Astrocyte of the spinal cord (primary cell): ENCODE data around the gene GCSH.
"Not testable (repeated sequence)": the region's sequence is repeated elsewhere in the genome, so short reads cannot be mapped to it uniquely, and the experiment has no call there.

ENCODE experiments used
- DNase-seq: peaks from one replicate; pipeline ENCODE4 v3.0.0; 2011; ENCODE audit warnings: low read depth, low spot score
- H3K4me3 ChIP-seq: 2 replicates; pipeline ENCODE4 v1.5.1; 2011; ENCODE audit warnings: low read depth, mild to moderate bottlenecking, low read length, moderate library complexity
- in situ Hi-C: cut with HindIII; loops from 2 replicates; pipeline ENCODE4 v1.10.0; 2017; ENCODE audit warnings: low sequenced_read_pairs
- TF ChIP-seq, protein P1 (sequence below): IDR thresholded peaks from 2 replicates; pipeline ENCODE4 v1.5.1; 2012; ENCODE audit warnings: low read depth, mild to moderate bottlenecking, low read length, inconsistent platforms

Gene GCSH

DNA sequence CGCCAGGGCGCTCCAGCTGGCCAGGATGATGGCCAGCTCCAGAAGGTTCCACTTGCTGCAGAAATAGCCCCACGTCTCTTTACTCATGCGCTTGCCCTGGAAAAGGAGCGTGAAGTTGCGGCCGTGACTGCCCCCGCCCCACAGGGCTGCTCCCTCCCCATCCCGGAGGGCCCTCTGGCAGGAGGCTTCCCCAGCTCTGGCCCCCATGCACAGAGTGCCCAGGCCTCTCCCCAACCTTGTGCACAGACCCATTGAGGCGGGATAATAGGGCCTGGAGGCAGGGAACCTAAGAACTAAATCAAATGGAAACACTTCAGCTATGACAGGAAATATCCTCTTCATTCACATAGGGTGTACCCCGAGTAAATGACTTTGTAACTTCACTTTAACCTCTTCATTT lies 21.2 kb upstream of the GCSH start:
- TF ChIP-seq, protein P1, sequence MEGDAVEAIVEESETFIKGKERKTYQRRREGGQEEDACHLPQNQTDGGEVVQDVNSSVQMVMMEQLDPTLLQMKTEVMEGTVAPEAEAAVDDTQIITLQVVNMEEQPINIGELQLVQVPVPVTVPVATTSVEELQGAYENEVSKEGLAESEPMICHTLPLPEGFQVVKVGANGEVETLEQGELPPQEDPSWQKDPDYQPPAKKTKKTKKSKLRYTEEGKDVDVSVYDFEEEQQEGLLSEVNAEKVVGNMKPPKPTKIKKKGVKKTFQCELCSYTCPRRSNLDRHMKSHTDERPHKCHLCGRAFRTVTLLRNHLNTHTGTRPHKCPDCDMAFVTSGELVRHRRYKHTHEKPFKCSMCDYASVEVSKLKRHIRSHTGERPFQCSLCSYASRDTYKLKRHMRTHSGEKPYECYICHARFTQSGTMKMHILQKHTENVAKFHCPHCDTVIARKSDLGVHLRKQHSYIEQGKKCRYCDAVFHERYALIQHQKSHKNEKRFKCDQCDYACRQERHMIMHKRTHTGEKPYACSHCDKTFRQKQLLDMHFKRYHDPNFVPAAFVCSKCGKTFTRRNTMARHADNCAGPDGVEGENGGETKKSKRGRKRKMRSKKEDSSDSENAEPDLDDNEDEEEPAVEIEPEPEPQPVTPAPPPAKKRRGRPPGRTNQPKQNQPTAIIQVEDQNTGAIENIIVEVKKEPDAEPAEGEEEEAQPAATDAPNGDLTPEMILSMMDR: no peak
- no peak for DNase-seq
- in situ Hi-C loops: no loop called here
- H3K4me3 ChIP-seq: no peak overlapping the region

DNA sequence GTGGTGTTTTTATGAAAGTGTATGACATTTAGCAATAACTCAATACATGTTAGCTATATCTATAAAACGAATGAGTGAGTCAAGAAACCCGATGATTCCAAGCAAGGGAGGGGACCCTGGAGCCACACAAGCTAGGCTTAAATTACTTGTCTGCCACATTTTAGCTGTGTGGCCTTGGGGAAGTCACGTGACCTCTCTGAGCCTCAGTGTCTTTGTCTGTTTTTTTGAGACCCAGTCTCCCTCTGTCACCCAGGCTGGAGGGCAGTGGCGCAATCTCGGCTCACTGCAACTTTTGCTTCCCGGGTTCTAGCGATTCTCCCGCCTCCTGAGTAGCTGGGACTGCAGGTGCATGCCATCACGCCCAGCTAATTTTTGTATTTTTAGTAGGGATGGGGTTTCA lies 20.1 kb upstream of the GCSH start:
- TF ChIP-seq, protein P1: no peak
- in situ Hi-C loops: no loop called here
- DNase-seq: no peak
- no peak overlapping the region for H3K4me3 ChIP-seq

DNA sequence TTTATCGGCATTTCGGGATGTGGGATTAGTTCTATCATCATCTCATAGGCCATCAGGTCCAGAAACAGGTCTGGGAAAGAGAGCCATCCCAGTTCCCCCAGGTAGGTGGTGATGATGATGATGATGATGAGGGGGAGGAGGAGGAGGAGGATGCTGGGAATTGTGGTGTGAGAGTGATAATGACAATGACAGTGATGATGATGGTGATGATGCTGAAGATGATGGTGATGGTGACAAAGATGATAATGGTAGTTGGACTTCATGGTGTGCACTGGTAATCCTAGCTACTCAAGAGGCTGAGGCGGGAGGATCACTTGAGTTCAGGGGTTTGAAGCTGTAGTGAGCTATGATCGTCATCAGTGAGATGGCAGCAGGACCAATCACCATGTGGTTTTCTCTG lies 16.3 kb upstream of the GCSH start:
- DNase-seq: no peak
- H3K4me3 ChIP-seq: no peak overlapping the region
- in situ Hi-C loops: no loop called here
- TF ChIP-seq, protein P1: no peak

DNA sequence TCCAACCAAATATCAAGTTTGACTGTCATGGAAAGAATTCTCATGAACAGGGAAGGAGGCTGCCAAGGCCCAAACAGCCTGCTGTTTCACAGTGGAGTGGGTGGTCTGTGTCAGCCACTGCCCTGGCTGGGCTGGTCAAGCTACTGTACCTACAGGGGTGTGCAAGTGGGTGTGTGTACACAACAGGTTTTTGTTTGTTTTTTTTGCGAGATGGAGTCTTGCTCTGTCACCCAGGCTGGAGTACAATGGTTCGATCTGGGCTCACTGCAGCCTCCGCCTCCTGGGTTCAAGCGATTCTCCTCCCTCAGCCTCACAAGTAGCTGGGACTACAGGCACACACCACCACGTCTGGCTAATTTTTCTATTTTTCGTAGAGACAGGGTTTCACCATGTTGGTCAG lies 13.1 kb upstream of the GCSH start:
- DNase-seq, in situ Hi-C loops, H3K4me3 ChIP-seq: not testable (repeated sequence)

DNA sequence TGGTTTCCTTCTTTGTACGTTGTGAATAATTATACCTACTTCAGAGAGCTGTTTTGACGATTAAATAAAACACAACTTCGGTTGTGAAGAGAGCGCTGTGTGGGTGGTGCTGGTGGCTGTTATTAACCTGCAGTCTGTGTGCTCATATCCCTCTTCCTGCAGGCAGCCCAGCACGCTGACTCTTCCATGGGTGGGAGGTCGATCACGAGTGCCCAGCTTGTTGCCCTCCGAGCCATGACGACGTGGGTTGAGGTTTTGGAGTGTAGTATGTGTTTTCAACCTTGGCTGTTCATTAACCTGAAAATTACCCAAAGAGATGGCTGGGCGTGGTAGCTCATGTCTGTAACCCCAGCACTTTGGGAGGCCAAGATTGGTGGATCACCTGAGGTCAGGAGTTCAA lies 11.3 kb upstream of the GCSH start:
- TF ChIP-seq, protein P1: no peak
- no peak overlapping the region for H3K4me3 ChIP-seq
- in situ Hi-C loops: no loop called here
- DNase-seq: no peak

DNA sequence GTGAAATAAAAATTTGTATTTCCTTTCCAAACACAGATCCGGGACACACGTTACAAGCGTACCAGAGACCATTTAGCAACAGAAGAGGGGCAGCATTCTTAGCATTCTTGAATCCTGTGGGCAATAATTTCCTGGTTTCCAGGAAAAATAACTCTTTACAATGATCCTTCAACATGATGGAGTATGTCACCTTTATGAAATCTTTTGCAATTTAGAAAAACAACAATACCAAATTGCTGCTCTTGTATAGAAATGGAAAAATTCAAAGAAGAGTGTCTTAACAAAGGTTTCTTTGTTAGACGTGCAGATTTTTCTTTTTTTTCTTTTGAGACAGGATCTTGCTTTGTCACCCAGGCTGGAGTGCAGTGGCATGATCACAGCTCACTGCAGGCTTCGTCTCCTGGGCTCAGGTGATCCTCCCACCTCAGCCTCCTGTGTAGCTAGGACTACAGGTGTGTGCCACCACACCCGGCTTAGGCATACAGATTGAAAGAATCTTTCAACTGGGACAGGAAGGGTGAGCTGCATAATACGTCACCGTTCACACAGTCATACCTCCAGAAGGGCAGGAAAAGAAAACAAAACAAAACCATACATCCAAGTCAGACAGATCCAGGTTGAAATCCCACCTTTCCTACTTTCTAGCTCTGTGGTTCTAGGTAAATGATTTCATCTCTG lies 10.8 kb upstream of the GCSH start:
- in situ Hi-C loops: no loop called here
- DNase-seq: no peak
- TF ChIP-seq, protein P1: no peak
- no peak overlapping the region for H3K4me3 ChIP-seq

DNA sequence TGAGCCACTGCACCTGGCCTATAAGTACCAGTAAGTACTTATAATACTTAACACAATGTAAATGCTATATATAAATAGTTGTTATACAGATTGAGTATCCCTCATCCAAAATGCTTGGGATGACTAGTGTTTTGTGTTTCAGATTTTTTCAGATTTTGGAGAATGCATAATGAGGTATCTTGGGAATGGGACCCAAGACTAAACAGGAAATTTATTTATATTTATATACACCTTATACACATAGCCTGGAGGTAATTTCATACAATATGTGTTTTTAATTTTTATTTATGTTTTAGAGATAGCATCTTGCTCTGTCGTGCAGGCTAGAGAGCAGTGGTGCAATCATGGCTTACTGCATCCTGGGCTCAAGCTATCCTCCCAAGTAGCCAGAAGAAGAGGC lies 9.8 kb upstream of the GCSH start:
- H3K4me3 ChIP-seq: no peak overlapping the region
- DNase-seq: no peak
- in situ Hi-C loops: no loop called here
- TF ChIP-seq, protein P1: no peak
